ENCODE measurements around the gene LIPJ.

DNA sequence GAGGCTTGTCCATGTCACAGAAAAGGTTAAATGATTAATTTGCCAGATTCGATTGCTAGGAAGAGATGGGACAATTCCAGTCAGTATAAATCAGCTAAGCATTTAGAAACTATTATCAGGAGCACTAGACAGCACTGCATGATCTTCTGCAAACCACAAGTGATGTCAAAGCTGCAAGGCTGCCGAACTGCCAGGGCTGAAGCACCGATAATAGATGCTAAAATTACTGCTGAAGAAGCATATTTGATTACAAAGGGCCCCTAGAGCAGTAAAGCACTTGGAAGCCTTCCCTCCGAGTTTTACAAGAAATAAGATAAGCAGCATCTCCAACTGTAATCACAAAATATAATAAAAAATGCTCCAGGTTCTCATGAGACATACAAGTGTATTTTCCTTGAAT, 44.0 kb upstream of the LIPJ start:
- TF ChIP-seq CTCF (IDR thresholded peaks at IDR 0.05): no peak
- TF ChIP-seq, protein P1, sequence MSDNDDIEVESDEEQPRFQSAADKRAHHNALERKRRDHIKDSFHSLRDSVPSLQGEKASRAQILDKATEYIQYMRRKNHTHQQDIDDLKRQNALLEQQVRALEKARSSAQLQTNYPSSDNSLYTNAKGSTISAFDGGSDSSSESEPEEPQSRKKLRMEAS (CRISPR knock-in tag; IDR thresholded peaks at IDR 0.05): no peak
- TF ChIP-seq ETV6 (CRISPR knock-in tag; IDR thresholded peaks at IDR 0.05): no peak
- no peak for TF ChIP-seq FOXJ3 (CRISPR knock-in tag; IDR thresholded peaks at IDR 0.05; ENCODE audit: borderline replicate concordance)
- TF ChIP-seq ZNF317 (CRISPR knock-in tag; IDR thresholded peaks at IDR 0.05; ENCODE audit: borderline replicate concordance, low read depth): no peak
- TF ChIP-seq JUN (CRISPR knock-in tag; IDR thresholded peaks at IDR 0.05): no peak
- TF ChIP-seq, protein P2, sequence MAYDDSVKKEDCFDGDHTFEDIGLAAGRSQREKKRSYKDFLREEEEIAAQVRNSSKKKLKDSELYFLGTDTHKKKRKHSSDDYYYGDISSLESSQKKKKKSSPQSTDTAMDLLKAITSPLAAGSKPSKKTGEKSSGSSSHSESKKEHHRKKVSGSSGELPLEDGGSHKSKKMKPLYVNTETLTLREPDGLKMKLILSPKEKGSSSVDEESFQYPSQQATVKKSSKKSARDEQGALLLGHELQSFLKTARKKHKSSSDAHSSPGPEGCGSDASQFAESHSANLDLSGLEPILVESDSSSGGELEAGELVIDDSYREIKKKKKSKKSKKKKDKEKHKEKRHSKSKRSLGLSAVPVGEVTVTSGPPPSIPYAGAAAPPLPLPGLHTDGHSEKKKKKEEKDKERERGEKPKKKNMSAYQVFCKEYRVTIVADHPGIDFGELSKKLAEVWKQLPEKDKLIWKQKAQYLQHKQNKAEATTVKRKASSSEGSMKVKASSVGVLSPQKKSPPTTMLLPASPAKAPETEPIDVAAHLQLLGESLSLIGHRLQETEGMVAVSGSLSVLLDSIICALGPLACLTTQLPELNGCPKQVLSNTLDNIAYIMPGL (CRISPR knock-in tag; IDR thresholded peaks at IDR 0.05): no peak
- TF ChIP-seq ZNF263 (CRISPR knock-in tag; IDR thresholded peaks at IDR 0.05; ENCODE audit: low read depth): no peak
- no peak for TF ChIP-seq ZNF512 (CRISPR knock-in tag; IDR thresholded peaks at IDR 0.05; ENCODE audit: borderline replicate concordance)
- TF ChIP-seq ESRRA (CRISPR knock-in tag; IDR thresholded peaks at IDR 0.05; ENCODE audit: borderline replicate concordance): no peak
- TF ChIP-seq SP1 (CRISPR knock-in tag; conservative IDR thresholded peaks at IDR 0.05): no peak
